Activated T-cell treated with anti-CD3 and anti-CD28 coated beads, Interleukin-2, amount 50 U/mL, for 4 hours (primary cell): ENCODE results near the gene MAN1C1. TPM values are rescaled to one million over a fixed set of nuclear protein-coding genes. Genes with fewer than 3 reads are reported as not detected.
"Not testable (repeated sequence)": the region's sequence is repeated elsewhere in the genome, so short reads cannot be mapped to it uniquely, and the experiment has no call there.

Source experiments
- ATAC-seq, 2 donors: fragments of 200-7000 bp; cut with Tn5 transposase; one replicate each; pipeline ENCODE4 v1.10.0; 2021
- DNase-seq: peaks from one replicate; pipeline ENCODE4 v3.0.0-alpha.2; 2020
- H3K27me3 Mint-ChIP-seq: one replicate; pipeline ENCODE4 v1.8.0; 2021; ENCODE audit warnings: low read depth, mixed read lengths
- H3K36me3 Mint-ChIP-seq: one replicate; pipeline ENCODE4 v1.8.0; 2022; ENCODE audit warnings: mixed read lengths; ENCODE audit not compliant: insufficient read depth
- H3K4me1 Mint-ChIP-seq: one replicate; pipeline ENCODE4 v1.8.0; 2021; ENCODE audit warnings: low read depth, mixed read lengths
- H3K4me3 Mint-ChIP-seq: one replicate; pipeline ENCODE4 v1.8.0; 2021; ENCODE audit warnings: mild to moderate bottlenecking, moderate library complexity, mixed read lengths
- H3K9me3 Mint-ChIP-seq: one replicate; pipeline ENCODE4 v1.8.0; 2021; ENCODE audit warnings: mixed read lengths
- total RNA-seq, 3 donors: library from RNA; stranded (reverse); gene quantifications; one replicate each; pipeline ENCODE4 v1.2.1, GENCODE V29; 2021

The MAN1C1 gene
- total RNA-seq, 3 donors from 2014 or later, result 2.7 to 5.7 (median 3.1) TPM

GRCh38 chr1:25626018-25626417, 9.4 kb downstream of the MAN1C1 start:
- no peaks in the 10 kb centered on the region for H3K9me3 Mint-ChIP-seq
- DNase-seq (no peak), ATAC-seq (no peak)
- H3K4me1 Mint-ChIP-seq, result peaks cover 81% of the 10 kb centered on the region
- peaks cover 3% of the 10 kb centered on the region for H3K36me3 Mint-ChIP-seq
- no peak overlapping the region for H3K4me3 Mint-ChIP-seq
- H3K27me3 Mint-ChIP-seq, result peaks cover 6% of the 10 kb centered on the region

GRCh38 chr1:25628741-25629421, 12.3 kb downstream of the MAN1C1 start:
- H3K4me3 Mint-ChIP-seq, result peak overlapping the region; percentile 44
- H3K36me3 Mint-ChIP-seq, result peaks cover 3% of the 10 kb centered on the region
- peaks cover 78% of the 10 kb centered on the region for H3K4me1 Mint-ChIP-seq
- no peaks in the 10 kb centered on the region for H3K9me3 Mint-ChIP-seq
- peaks cover 6% of the 10 kb centered on the region for H3K27me3 Mint-ChIP-seq
- peak; percentile 79 to 81 for ATAC-seq
- no peak for DNase-seq

- Mint-ChIP-seq H3K4me1 (peaks cover 76% of the 10 kb centered on the region), H3K27me3 (peaks cover 6% of the 10 kb centered on the region), H3K4me3 (no peak overlapping the region), H3K36me3 (peaks cover 3% of the 10 kb centered on the region), H3K9me3 (no peaks in the 10 kb centered on the region)
- no peak for DNase-seq
- no peak for ATAC-seq
Observed at GRCh38 chr1:25629836-25630235, 13.2 kb downstream of the MAN1C1 start.

DNA sequence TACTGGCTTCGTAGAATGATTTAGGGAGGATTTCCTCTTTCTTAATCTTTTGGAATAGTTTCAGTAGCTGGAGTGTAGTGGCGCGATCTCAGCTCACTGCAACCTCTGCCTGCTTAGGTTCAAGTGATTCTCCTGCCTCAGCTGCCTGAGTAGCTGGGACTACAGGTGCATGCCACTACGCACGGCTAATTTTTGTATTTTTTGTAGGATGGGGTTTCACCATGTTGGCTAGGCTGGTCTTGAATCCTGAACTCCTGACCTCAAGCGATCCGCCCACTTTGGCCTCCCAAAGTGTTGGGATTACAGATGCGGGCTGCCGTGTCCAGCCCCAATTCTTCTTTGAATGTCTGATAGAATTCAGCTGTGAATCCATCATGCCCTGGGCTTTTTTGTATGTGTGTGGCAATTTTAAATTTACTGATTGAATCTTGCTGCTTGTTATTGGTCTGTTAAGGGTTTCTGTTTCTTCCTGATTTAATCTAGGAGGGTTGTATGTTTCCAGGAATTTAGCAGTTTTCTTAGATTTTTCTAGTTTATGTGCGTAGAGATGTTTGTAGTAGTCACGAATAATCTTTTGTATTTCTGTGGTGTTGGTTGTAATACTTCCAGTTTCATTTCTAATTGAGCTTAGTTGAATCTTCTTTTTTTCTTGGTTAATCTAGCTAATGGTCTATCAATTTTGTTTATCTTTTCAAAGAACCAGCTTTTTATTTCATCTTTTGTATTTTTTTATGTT, 15.3 kb downstream of the MAN1C1 start:
- Mint-ChIP-seq H3K9me3 (peaks cover 8% of the 10 kb centered on the region), H3K4me1 (peaks cover 69% of the 10 kb centered on the region), H3K4me3 (peak overlapping the region; percentile 81), H3K27me3 (peaks cover 6% of the 10 kb centered on the region), H3K36me3 (peaks cover 6% of the 10 kb centered on the region)
- DNase-seq (no peak), ATAC-seq (peak; percentile 42 to 52)

GRCh38 chr1:25634066-25634465, 17.5 kb downstream of the MAN1C1 start:
- H3K4me3 Mint-ChIP-seq, result peak overlapping the region; percentile 5
- H3K9me3 Mint-ChIP-seq, result peaks cover 23% of the 10 kb centered on the region
- ATAC-seq, result no peak
- no peaks in the 10 kb centered on the region for H3K27me3 Mint-ChIP-seq
- no peak for DNase-seq
- H3K4me1 Mint-ChIP-seq, result peaks cover 65% of the 10 kb centered on the region
- peaks cover 19% of the 10 kb centered on the region for H3K36me3 Mint-ChIP-seq

DNA sequence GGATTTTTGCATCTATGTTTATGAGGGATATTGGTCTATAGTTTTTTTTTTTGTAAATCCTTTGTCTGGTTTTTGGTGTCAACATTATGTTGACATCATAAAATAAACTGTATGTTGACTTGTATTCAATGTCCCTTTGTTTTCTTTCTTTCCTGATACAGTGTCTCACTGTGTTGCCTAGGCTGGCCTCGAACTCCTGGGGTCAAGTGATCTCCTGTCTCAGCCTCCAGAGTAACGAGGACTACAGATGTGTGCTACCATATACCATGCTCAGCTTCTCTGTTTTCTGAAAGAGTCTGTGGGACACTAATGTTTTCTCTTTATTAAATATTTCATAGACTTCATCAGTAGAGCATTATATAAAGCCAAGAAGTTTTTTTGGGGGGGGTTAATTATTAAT, 18.3 kb downstream of the MAN1C1 start:
- Mint-ChIP-seq H3K36me3 (peaks cover 23% of the 10 kb centered on the region), H3K27me3 (no peaks in the 10 kb centered on the region), H3K4me3 (no peak overlapping the region), H3K4me1 (peaks cover 63% of the 10 kb centered on the region), H3K9me3 (peaks cover 28% of the 10 kb centered on the region)
- DNase-seq (no peak), ATAC-seq (no peak)

GRCh38 chr1:25636141-25636540, 19.6 kb downstream of the MAN1C1 start:
- Mint-ChIP-seq H3K36me3 (peaks cover 23% of the 10 kb centered on the region), H3K9me3 (peaks cover 28% of the 10 kb centered on the region), H3K4me1 (peaks cover 62% of the 10 kb centered on the region)
- not testable (repeated sequence) for H3K27me3 Mint-ChIP-seq, ATAC-seq, H3K4me3 Mint-ChIP-seq, DNase-seq

- peaks cover 26% of the 10 kb centered on the region for H3K9me3 Mint-ChIP-seq
- H3K27me3 Mint-ChIP-seq, result no peaks in the 10 kb centered on the region
- peaks cover 32% of the 10 kb centered on the region for H3K36me3 Mint-ChIP-seq
- H3K4me3 Mint-ChIP-seq, result peak overlapping the region; percentile 11
- no peak for DNase-seq
- H3K4me1 Mint-ChIP-seq, result peaks cover 64% of the 10 kb centered on the region
- no peak for ATAC-seq
Observed at GRCh38 chr1:25640646-25641328, 24.2 kb downstream of the MAN1C1 start.

DNA sequence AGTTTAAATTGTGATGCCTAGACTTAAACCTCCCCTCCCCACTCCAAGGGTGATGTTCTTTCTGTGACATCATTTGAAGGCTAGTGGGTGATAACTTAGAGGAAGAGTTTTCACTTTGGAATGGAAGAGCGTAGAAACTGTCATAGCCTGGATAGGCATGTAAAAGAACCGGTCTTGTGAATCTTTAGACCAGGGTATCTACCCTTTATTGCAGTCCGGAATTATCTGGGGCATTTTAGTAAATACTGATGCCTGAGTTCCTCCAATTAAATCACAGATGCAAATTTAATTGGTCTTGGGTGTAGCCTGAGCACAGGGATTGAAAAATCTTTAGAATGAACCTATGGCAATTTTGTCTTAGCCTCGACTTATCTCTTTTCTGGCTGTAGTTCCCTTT, 24.7 kb downstream of the MAN1C1 start:
- ATAC-seq, result no peak
- no peaks in the 10 kb centered on the region for H3K27me3 Mint-ChIP-seq
- H3K4me1 Mint-ChIP-seq, result peaks cover 62% of the 10 kb centered on the region
- no peak for DNase-seq
- peak overlapping the region; percentile 11 for H3K4me3 Mint-ChIP-seq
- H3K9me3 Mint-ChIP-seq, result peaks cover 21% of the 10 kb centered on the region
- H3K36me3 Mint-ChIP-seq, result peaks cover 29% of the 10 kb centered on the region

DNA sequence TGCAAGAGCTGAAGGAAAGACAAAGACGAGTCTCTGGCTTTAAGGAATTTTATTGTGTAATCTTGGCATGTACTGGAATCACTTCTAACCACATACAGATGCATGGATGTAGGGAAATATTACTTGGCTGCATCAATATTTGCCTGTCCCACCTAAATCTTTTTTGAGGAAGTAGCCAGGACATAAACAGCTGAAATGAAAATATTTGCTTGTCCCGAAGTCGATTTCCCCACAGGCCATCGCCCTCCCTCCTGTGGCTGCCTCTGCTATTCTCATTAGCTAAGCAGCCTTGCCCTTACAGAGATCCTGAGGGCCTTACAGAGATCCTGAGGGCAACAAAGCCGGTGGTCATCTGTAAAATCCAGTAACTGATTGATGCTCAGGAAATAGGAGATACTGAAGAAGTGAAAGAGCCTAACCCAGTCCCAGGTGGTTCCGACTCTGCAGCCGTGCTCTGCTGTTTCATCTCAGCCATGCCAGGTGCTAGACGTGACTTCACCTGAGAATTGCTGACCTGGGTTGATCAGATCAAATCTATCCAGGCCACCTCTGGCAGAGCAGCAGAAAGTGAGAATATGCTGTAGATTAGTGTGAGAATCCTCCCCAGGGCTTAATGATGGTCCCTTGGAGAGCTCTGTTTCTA, 25.5 kb downstream of the MAN1C1 start:
- DNase-seq, result no peak
- H3K27me3 Mint-ChIP-seq, result no peaks in the 10 kb centered on the region

GRCh38 chr1:25642574-25643108, 26.1 kb downstream of the MAN1C1 start:
- ATAC-seq (peak; percentile 91 to 95), DNase-seq (peak; percentile 51)
- Mint-ChIP-seq H3K36me3 (peaks cover 26% of the 10 kb centered on the region), H3K4me1 (peaks cover 68% of the 10 kb centered on the region), H3K27me3 (no peaks in the 10 kb centered on the region), H3K9me3 (peaks cover 17% of the 10 kb centered on the region), H3K4me3 (peak overlapping the region; percentile 64)

More for the DNA sequence above, 25.5 kb downstream of the MAN1C1 start:
- Mint-ChIP-seq H3K4me1 (peaks cover 68% of the 10 kb centered on the region), H3K36me3 (peaks cover 29% of the 10 kb centered on the region), H3K4me3 (peak overlapping the region; percentile 64), H3K9me3 (peaks cover 20% of the 10 kb centered on the region)
- peak; percentile 44 to 47 for ATAC-seq

GRCh38 chr1:25643929-25644328, 27.3 kb downstream of the MAN1C1 start:
- no peak for DNase-seq
- H3K4me1 Mint-ChIP-seq, result peaks cover 74% of the 10 kb centered on the region
- H3K9me3 Mint-ChIP-seq, result peaks cover 6% of the 10 kb centered on the region
- H3K27me3 Mint-ChIP-seq, result no peaks in the 10 kb centered on the region
- peak overlapping the region; percentile 19 for H3K4me3 Mint-ChIP-seq
- H3K36me3 Mint-ChIP-seq, result peaks cover 17% of the 10 kb centered on the region
- ATAC-seq, result no peak

GRCh38 chr1:25644962-25645361, 28.4 kb downstream of the MAN1C1 start:
- peaks cover 68% of the 10 kb centered on the region for H3K4me1 Mint-ChIP-seq
- H3K36me3 Mint-ChIP-seq, result peaks cover 11% of the 10 kb centered on the region
- no peaks in the 10 kb centered on the region for H3K9me3 Mint-ChIP-seq
- ATAC-seq, result no peak
- DNase-seq, result no peak
- H3K4me3 Mint-ChIP-seq, result peak overlapping the region; percentile 21
- H3K27me3 Mint-ChIP-seq, result no peaks in the 10 kb centered on the region
